Activated CD4-positive, alpha-beta T cell treated with anti-CD3 and anti-CD28 coated beads, Interleukin-2, amount 10 ng/mL, durations not matched to agents 24 days and 14 days (primary cell): Measurements from ENCODE around the gene CDSN. TPM values are rescaled to one million over a fixed set of nuclear protein-coding genes. Genes with fewer than 3 reads are reported as not detected.
"Not testable (repeated sequence)": the region's sequence is repeated elsewhere in the genome, so short reads cannot be mapped to it uniquely, and the experiment has no call there.

ENCODE experiments used
- DNase-seq: peaks from one replicate; pipeline ENCODE4 v3.0.0; 2022
- H3K27ac Mint-ChIP-seq: one replicate; pipeline ENCODE4 v1.8.0; 2022; ENCODE audit warnings: mild to moderate bottlenecking, mixed read lengths
- H3K27me3 Mint-ChIP-seq: one replicate; pipeline ENCODE4 v1.8.0; 2022; ENCODE audit warnings: mixed read lengths
- H3K36me3 Mint-ChIP-seq: one replicate; pipeline ENCODE4 v1.8.0; 2022; ENCODE audit warnings: low read depth, mild to moderate bottlenecking, mixed read lengths
- H3K4me1 Mint-ChIP-seq: one replicate; pipeline ENCODE4 v1.8.0; 2021; ENCODE audit warnings: mixed read lengths
- H3K4me3 Mint-ChIP-seq: one replicate; pipeline ENCODE4 v1.8.0; 2022; ENCODE audit warnings: mild to moderate bottlenecking, moderate library complexity, mixed read lengths
- H3K9me3 Mint-ChIP-seq: one replicate; pipeline ENCODE4 v1.8.0; 2021; ENCODE audit warnings: mixed read lengths
- intact Hi-C: fragments of 100-400 bp; cut with micrococcal nuclease; formaldehyde crosslinking; loops from one replicate; pipeline ENCODE4 v1.15.1; 2023
- total RNA-seq: library from RNA; stranded (reverse); gene quantifications from 2 replicates; pipeline ENCODE4 v1.2.3, GENCODE V29; 2022

CDSN gene
- total RNA-seq = not detected in 2 replicates

GRCh38 chr6:31120151-31120915 is at the start of gene CDSN:
CDSN (minus strand) TSS chr6:31120446; CDS start chr6:31120419, 27 bp downstream.
- no peaks in the 10 kb centered on the region for H3K9me3 Mint-ChIP-seq
- DNase-seq = no peak
- no peaks in the 10 kb centered on the region for H3K36me3 Mint-ChIP-seq
- no peak within 1 kb of the TSS for H3K27ac Mint-ChIP-seq
- H3K4me3 Mint-ChIP-seq = no peak within 1 kb of the TSS
- intact Hi-C loops = no loop called here
- peaks cover 11% of the 10 kb centered on the region for H3K27me3 Mint-ChIP-seq
- no peaks in the 10 kb centered on the region for H3K4me1 Mint-ChIP-seq

GRCh38 chr6:31169123-31169857 is 49.0 kb upstream of the CDSN start:
- H3K36me3 Mint-ChIP-seq = peaks cover 5% of the 10 kb centered on the region
- no peak overlapping the region for H3K4me3 Mint-ChIP-seq
- DNase-seq = no peak
- H3K27me3 Mint-ChIP-seq = no peaks in the 10 kb centered on the region
- no peaks in the 10 kb centered on the region for H3K9me3 Mint-ChIP-seq
- peaks cover 5% of the 10 kb centered on the region for H3K4me1 Mint-ChIP-seq
- peak overlapping the region; percentile 18 for H3K27ac Mint-ChIP-seq
- intact Hi-C loops = no loop called here

GRCh38 chr6:31168606-31169005 is 48.4 kb upstream of the CDSN start:
- Mint-ChIP-seq H3K4me3 (no peak overlapping the region), H3K9me3 (no peaks in the 10 kb centered on the region), H3K4me1 (peaks cover 10% of the 10 kb centered on the region), H3K27ac (peak overlapping the region; percentile 1), H3K36me3 (peaks cover 7% of the 10 kb centered on the region), H3K27me3 (no peaks in the 10 kb centered on the region)
- intact Hi-C loops = no loop called here
- no peak for DNase-seq

DNA sequence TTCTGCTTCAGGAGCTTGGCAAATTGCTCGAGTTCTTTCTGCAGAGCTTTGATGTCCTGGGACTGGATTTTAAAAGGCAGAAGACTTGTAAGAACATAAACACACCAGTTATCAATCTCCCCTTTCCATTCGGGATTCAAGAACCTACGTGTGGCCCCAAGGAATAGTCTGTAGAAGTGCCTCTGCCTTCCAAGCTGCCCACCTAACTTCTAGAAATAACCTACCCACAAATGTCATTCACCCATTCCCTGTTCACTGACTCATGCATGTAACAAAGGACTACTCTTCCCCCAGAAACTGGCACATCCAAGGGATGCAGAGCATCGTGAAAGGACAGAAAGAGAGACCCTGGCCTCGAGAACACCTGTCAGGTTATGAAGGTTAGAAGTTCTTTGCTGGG is 45.7 kb upstream of the CDSN start:
- Mint-ChIP-seq H3K27ac (peak overlapping the region; percentile 11), H3K9me3 (no peaks in the 10 kb centered on the region), H3K27me3 (no peaks in the 10 kb centered on the region), H3K4me3 (no peak overlapping the region), H3K36me3 (peaks cover 30% of the 10 kb centered on the region), H3K4me1 (peaks cover 27% of the 10 kb centered on the region)
- no peak for DNase-seq
- intact Hi-C loops = no loop called here

GRCh38 chr6:31165064-31165832 is 45.0 kb upstream of the CDSN start:
- intact Hi-C loops, H3K9me3 Mint-ChIP-seq, DNase-seq, H3K27me3 Mint-ChIP-seq, H3K4me3 Mint-ChIP-seq: not testable (repeated sequence)
- Mint-ChIP-seq H3K27ac (peak overlapping the region; percentile 54), H3K4me1 (peaks cover 30% of the 10 kb centered on the region), H3K36me3 (peaks cover 34% of the 10 kb centered on the region)

DNA sequence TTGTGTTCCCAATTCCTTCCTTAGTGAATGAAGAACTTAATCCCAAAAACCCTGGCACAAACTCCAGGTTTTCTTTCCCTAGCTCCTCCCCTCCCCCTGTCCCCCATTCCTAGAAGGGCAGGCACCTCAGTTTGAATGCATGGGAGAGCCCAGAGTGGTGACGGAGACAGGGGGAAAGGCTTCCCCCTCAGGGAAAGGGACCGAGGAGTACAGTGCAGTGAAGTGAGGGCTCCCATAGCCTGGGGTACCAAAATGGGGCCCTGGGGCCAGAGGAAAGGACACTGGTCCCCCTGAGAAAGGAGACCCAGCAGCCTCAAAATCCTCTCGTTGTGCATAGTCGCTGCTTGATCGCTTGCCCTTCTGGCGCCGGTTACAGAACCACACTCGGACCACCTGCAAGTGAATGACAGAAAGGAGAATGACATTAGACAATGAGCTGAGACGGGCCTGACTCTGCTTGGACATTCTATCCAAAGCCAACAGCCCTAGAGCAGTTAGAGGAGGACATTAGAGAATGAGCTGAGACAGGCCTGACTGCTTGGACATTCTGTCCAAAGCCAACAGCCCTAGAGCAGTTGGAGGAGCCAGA is 44.3 kb upstream of the CDSN start:
- peaks cover 36% of the 10 kb centered on the region for H3K4me1 Mint-ChIP-seq
- H3K9me3 Mint-ChIP-seq, H3K4me3 Mint-ChIP-seq, DNase-seq, H3K27me3 Mint-ChIP-seq, intact Hi-C loops: not testable (repeated sequence)
- peaks cover 39% of the 10 kb centered on the region for H3K36me3 Mint-ChIP-seq
- H3K27ac Mint-ChIP-seq = peak overlapping the region; percentile 54

- no peaks in the 10 kb centered on the region for H3K9me3 Mint-ChIP-seq
- H3K4me3 Mint-ChIP-seq = no peak overlapping the region
- peaks cover 40% of the 10 kb centered on the region for H3K36me3 Mint-ChIP-seq
- intact Hi-C loops = no loop called here
- no peak for DNase-seq
- H3K27me3 Mint-ChIP-seq = no peaks in the 10 kb centered on the region
- peaks cover 41% of the 10 kb centered on the region for H3K4me1 Mint-ChIP-seq
- no peak overlapping the region for H3K27ac Mint-ChIP-seq
These were observed 43.7 kb upstream of the CDSN start for GRCh38 chr6:31163922-31164321.

GRCh38 chr6:31162463-31163165 is 42.4 kb upstream of the CDSN start:
- Mint-ChIP-seq H3K27me3 (peaks cover 3% of the 10 kb centered on the region), H3K36me3 (peaks cover 45% of the 10 kb centered on the region), H3K4me3 (no peak overlapping the region), H3K4me1 (peaks cover 47% of the 10 kb centered on the region), H3K9me3 (no peaks in the 10 kb centered on the region), H3K27ac (peak overlapping the region; percentile 25)
- DNase-seq = no peak
- intact Hi-C loops = no loop called here

DNA sequence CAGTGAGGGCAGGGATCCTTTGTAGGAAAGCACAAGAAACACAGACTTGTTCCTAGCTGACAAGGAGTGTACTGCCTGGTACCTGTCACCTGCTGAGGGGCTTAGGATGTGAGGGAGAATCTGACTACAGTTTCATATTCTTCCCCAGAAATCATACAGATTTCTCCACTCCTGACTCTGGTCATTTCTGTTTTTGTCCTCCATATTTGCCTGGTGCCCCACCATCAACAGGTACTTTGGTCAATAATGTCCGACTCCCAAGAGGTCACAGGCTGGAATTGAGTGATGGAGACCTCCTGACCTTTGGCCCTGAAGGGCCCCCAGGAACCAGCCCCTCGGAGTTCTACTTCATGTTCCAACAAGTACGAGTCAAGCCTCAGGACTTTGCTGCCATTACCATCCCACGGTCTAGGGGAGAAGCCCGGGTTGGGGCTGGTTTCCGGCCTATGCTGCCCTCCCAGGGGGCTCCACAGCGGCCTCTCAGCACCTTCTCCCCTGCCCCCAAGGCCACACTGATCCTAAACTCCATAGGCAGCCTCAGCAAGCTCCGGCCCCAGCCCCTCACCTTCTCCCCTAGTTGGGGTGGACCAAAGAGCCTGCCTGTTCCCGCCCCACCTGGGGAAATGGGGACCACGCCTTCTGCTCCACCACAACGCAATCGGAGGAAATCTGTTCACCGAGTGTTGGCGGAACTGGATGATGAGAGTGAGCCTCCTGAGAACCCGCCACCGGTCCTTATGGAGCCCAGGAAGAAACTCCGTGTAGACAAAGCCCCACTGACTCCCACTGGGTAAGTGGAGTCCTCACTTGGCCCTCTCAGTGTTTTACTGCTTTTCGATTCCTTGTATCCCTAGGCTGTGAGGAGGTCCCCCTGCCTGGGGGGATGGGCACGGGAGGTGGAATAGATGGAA is 41.2 kb upstream of the CDSN start:
- intact Hi-C loops = no loop called here
- H3K4me3 Mint-ChIP-seq = peak overlapping the region; percentile 35
- no peaks in the 10 kb centered on the region for H3K9me3 Mint-ChIP-seq
- peaks cover 3% of the 10 kb centered on the region for H3K27me3 Mint-ChIP-seq
- DNase-seq = no peak
- peaks cover 45% of the 10 kb centered on the region for H3K36me3 Mint-ChIP-seq
- H3K27ac Mint-ChIP-seq = no peak overlapping the region
- H3K4me1 Mint-ChIP-seq = peaks cover 54% of the 10 kb centered on the region

DNA sequence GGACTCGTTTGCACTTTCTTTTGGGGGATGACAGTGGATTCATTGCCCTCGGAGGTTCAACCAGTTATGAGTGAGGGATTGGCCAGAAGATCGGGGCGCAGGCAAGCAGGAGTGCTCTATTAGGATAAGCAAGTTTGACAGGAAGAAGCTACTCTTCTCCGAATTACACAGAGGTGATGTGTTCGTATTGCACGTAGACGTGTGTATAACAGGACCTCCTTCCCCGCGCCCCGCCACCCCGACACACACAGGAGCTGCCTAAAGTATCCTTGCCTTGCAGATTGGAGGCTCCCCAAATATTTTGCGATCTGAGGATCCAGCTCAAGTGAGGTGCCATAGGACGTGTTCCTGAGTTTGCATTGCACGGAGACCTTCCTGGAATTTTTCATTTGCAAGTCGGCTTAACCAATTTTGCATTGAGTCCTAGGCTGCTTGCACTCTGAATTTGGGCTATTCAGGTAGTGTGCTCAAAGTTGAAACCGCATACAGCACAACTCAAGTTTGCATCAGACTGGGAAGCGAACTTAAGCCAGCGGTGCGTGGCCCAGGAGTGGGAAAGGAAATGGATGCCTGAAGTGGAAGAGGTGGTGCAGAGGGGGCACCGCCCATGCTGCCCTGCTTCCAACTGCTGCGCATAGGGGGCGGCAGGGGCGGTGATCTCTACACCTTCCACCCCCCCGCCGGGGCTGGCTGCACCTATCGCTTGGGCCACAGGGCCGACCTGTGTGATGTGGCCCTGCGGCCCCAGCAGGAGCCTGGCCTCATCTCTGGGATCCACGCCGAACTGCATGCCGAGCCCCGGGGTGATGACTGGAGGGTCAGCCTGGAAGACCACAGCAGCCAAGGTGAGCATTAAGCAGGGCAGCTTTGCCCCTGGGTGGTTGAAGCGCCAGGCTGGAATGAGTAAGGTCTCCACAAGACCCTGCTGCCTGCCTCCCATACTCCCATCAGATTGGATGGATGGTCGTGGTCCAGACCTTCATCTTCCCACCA is 38.9 kb upstream of the CDSN start:
- peaks cover 49% of the 10 kb centered on the region for H3K4me1 Mint-ChIP-seq

DNA sequence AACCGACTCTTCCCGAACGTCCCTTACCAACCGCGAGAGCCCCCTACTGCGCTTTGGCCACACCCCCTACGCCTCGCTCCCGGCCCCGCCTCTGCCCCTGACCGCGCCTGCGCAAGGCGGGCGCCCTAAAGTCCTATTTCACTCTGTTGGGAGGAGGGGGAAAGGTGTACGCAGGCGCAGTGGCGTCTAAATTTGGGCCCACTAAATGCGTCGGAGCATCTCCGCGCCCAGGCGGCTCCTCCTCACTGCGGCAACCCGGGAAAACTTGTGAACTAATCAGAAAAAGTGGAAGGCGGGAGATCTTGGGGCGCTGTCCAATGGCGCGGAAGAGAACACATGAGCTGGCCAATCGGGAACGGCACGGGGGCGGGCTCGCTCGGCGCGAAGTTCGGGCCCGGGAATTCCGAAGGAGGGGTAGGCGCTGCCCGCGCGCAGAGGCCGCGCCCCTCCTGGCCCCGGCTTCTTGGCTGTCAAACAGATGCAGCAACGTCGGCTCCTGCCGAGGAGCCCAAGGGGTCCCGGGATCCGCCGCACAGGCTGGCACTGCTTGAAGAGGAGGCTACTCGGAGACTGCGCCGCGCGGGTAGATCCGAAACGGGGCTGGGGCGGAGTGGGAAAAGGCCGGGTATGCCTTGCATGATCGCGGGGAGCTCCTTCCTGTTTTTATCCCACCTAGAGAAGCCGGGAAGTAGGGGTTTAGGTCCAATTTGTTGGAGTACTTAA is 38.1 kb upstream of the CDSN start, which contains the start of gene TCF19:
Gene TCF19, plus strand, starts transcription at position 450 of the 723 bp plus-strand sequence. CDS start 881 bp downstream, outside the sequence.
- Mint-ChIP-seq H3K4me3 (peak within 1 kb of the TSS; percentile 97), H3K36me3 (peaks cover 42% of the 10 kb centered on the region), H3K27ac (peak within 1 kb of the TSS; percentile 89), H3K9me3 (no peaks in the 10 kb centered on the region), H3K27me3 (peaks cover 3% of the 10 kb centered on the region), H3K4me1 (peaks cover 41% of the 10 kb centered on the region)
- intact Hi-C loops = loop anchor here (2.0 to 5.0 kb wide), 4 partner anchors 22 to 541 kb away; partner anchors contain the start of genes HLA-C, MRPS18B and PPP1R10
- peak; percentile 100 for DNase-seq

More for the DNA sequence above, 38.9 kb upstream of the CDSN start:
- peak overlapping the region; percentile 89 for H3K27ac Mint-ChIP-seq
- H3K27me3 Mint-ChIP-seq = peaks cover 3% of the 10 kb centered on the region
- intact Hi-C loops = loop anchor here (1.0 to 5.0 kb wide), 5 partner anchors 22 to 542 kb away; partner anchors contain the start of genes HLA-C, MRPS18B and PPP1R10
- peak; percentile 80 for DNase-seq
- H3K36me3 Mint-ChIP-seq = peaks cover 46% of the 10 kb centered on the region
- no peaks in the 10 kb centered on the region for H3K9me3 Mint-ChIP-seq
- peak overlapping the region; percentile 97 for H3K4me3 Mint-ChIP-seq
